B cell (primary cell): ENCODE data around the gene CCDC136. TPM values are rescaled to one million over a fixed set of nuclear protein-coding genes. Genes with fewer than 3 reads are reported as not detected.

Source experiments
- ATAC-seq: fragments of 200-7000 bp; cut with Tn5 transposase; one replicate; pipeline ENCODE4 v1.10.0; 2021; ENCODE audit warnings: low read depth, mild to moderate bottlenecking, moderate number of reproducible peaks, moderate library complexity
- CTCF ChIA-PET: fragments of 350-600 bp; sonication (Branson Sonifier 250); formaldehyde crosslinking; loops from one replicate; lab custom pipeline; 2021; ENCODE audit warnings: antibody characterized with exemption, inconsistent platforms; lab: Charles Lee
- POLR2A ChIA-PET: fragments of 350-600 bp; sonication (Branson Sonifier 250); formaldehyde crosslinking; loops from one replicate; lab custom pipeline; 2021; ENCODE audit warnings: antibody characterized with exemption; lab: Charles Lee
- DNase-seq: peaks from one replicate; pipeline ENCODE4 v3.0.0; 2013
- H2AFZ ChIP-seq: 2 replicates; pipeline ENCODE4 v1.6.1; 2012; ENCODE audit warnings: mild to moderate bottlenecking, low read depth, low read length; ENCODE audit not compliant: insufficient read depth, poor library complexity, severe bottlenecking
- H3K27ac ChIP-seq, 2 donors: 1 replicate in 1 of 2; 2 replicates in 1 of 2; pipeline ENCODE4 v1.5.1; 2012 to 2013; ENCODE audit warnings: low read length in 2 of 2, mild to moderate bottlenecking in 2 of 2, moderate library complexity in 1 of 2
- H3K27me3 ChIP-seq, 4 experiments: fragments of 200-600 bp in 1 of 4; sonication (generic) in 1 of 4; replicated peaks in 1 of 4; 1 replicate in 2 of 4; 2 replicates in 2 of 4; pipeline versions ENCODE4 v1.6.1 to v1.7.0; 2013 to 2016; ENCODE audit warnings: low read length in 3 of 4, mild to moderate bottlenecking in 2 of 4, mixed read lengths in 1 of 4, moderate library complexity in 1 of 4; ENCODE audit not compliant: insufficient read depth in 4 of 4, control insufficient read depth in 3 of 4; ENCODE audit errors: control extremely low read depth in 1 of 4
- H3K36me3 ChIP-seq, 2 experiments: replicated peaks in 1 of 2; 1 replicate in 1 of 2; 2 replicates in 1 of 2; pipeline versions ENCODE4 v1.6.1 to v1.7.1; 2013; ENCODE audit warnings: low read length in 1 of 2; ENCODE audit not compliant: insufficient read depth in 2 of 2, control insufficient read depth in 1 of 2; ENCODE audit errors: control extremely low read depth in 1 of 2, extremely low read depth in 1 of 2
- H3K4me1 ChIP-seq, 2 donors: fragments of 200-600 bp in 1 of 2; sonication (generic) in 1 of 2; 1 replicate in 1 of 2; 2 replicates in 1 of 2; pipeline versions ENCODE4 v1.5.1 to v1.6.1; 2013 to 2017; ENCODE audit warnings: low read length in 2 of 2; ENCODE audit not compliant: control insufficient read depth in 2 of 2, insufficient read depth in 2 of 2
- H3K4me2 ChIP-seq: replicated peaks from 2 replicates; pipeline ENCODE3; 2012; ENCODE audit warnings: mild to moderate bottlenecking, low read depth, low read length; ENCODE audit not compliant: poor library complexity, severe bottlenecking
- H3K4me3 ChIP-seq, 5 experiments: fragments of 200-600 bp in 1 of 5; sonication (generic) in 1 of 5; 1 replicate in 3 of 5; 2 replicates in 2 of 5; pipeline versions ENCODE4 v1.5.1 to v1.7.0; 2011 to 2016; ENCODE audit warnings: low read length in 4 of 5, mild to moderate bottlenecking in 4 of 5, low read depth in 2 of 5, control low read depth in 1 of 5, moderate library complexity in 1 of 5; ENCODE audit not compliant: insufficient read depth in 1 of 5; ENCODE audit errors: control extremely low read depth in 1 of 5, extremely low read depth in 1 of 5
- H3K79me2 ChIP-seq: fragments of 200-600 bp; sonication (generic); one replicate; pipeline ENCODE4 v1.6.0; 2016; ENCODE audit warnings: low read length; ENCODE audit not compliant: control insufficient read depth, insufficient read depth
- H3K9ac ChIP-seq: fragments of 200-600 bp; sonication (generic); 2 replicates; pipeline ENCODE4 v1.6.1; 2017; ENCODE audit warnings: mild to moderate bottlenecking, low read length, moderate library complexity
- H3K9me3 ChIP-seq, 3 donors: one replicate each; pipeline versions ENCODE4 v1.6.1 to v1.7.1; 2013; ENCODE audit warnings: low read length in 2 of 3; ENCODE audit not compliant: control insufficient read depth in 2 of 3, insufficient read depth in 1 of 3; ENCODE audit errors: control extremely low read depth in 1 of 3
- H4K20me1 ChIP-seq: 2 replicates; pipeline ENCODE4 v1.6.0; 2012; ENCODE audit warnings: mild to moderate bottlenecking, low read length; ENCODE audit not compliant: insufficient read depth, control insufficient read depth, poor library complexity, severe bottlenecking
- H3K27ac Mint-ChIP-seq: one replicate; pipeline ENCODE4 v1.8.0; 2021; ENCODE audit warnings: mixed read lengths
- H3K27me3 Mint-ChIP-seq: one replicate; pipeline ENCODE4 v1.8.0; 2021; ENCODE audit warnings: mixed read lengths
- H3K4me1 Mint-ChIP-seq: one replicate; pipeline ENCODE4 v1.8.0; 2021; ENCODE audit warnings: mixed read lengths
- H3K4me3 Mint-ChIP-seq: one replicate; pipeline ENCODE4 v1.8.0; 2021; ENCODE audit warnings: mixed read lengths
- H3K9me3 Mint-ChIP-seq: one replicate; pipeline ENCODE4 v1.8.0; 2022; ENCODE audit warnings: mixed read lengths; ENCODE audit not compliant: insufficient read depth
- EZH2 ChIP-seq: IDR thresholded peaks from 2 replicates; pipeline ENCODE4 v1.6.1; 2012; ENCODE audit warnings: borderline replicate concordance, low read depth, mild to moderate bottlenecking, moderate library complexity, low read length; ENCODE audit not compliant: insufficient read depth, poor library complexity, severe bottlenecking
- WGBS: methylation state at CpG from one replicate; pipeline ENCODE4 v1.1.5; 2013; ENCODE audit warnings: missing lambda C conversion rate; ENCODE audit not compliant: insufficient coverage; 5-methylcytosine and 5-hydroxymethylcytosine counted together
- intact Hi-C: fragments of 100-400 bp; cut with micrococcal nuclease; formaldehyde crosslinking; loops from one replicate; pipeline ENCODE4 v1.10.0; 2022
- polyA plus RNA-seq: library from polyadenylated mRNA; depleted of rRNA; stranded (reverse); fragments of >200 nt; gene quantifications from 2 replicates; pipeline ENCODE4 v1.2.3, GENCODE V29; 2012
- total RNA-seq, 2 donors: library from RNA; stranded (reverse); fragments of 120-200 nt in 1 of 2; gene quantifications; 1 replicate in 1 of 2; 2 replicates in 1 of 2; pipeline versions ENCODE4 v1.2.3 to v1.2.4, GENCODE V29; 2013 to 2022
- TF ChIP-seq, protein P1 (sequence below): fragments of 200-600 bp; IDR thresholded peaks from one replicate; pipeline ENCODE4 v1.8.0; 2022; ENCODE audit warnings: antibody characterized with exemption, mild to moderate bottlenecking

The CCDC136 gene
- total and polyA plus RNA-seq, 2 donors (not counting 1 experiment from before 2014, with no cell fraction given): 2.2 to 13.9 TPM

DNA sequence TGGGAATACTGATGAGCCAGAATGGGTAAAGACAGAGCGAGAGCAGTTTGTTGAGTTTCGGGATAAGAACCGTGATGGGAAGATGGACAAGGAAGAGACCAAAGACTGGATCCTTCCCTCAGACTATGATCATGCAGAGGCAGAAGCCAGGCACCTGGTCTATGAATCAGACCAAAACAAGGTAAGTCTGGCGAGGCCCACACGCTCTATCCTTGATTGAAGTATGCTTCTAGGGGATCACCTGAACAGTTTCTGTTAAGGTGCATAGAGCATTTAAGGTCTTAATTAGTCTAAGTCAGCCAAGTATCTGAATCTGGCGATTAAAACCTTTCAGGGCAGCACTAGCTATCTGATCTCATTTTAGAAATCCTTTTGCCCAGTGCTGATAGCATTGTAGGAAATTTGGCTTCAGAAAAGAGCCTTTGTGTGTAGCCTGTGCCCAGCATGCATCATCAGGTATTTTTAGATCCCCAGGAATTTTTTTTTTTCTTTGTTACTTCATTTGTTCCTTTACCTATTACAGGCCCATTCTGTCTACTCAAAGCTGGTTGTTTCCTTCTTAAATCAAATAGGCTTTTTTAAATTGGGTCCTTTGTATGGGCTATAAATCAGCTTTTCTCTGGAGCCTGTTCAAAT is 24.2 kb upstream of the CCDC136 start:
- H3K27ac ChIP-seq: no peak overlapping the region
- H3K4me2 ChIP-seq: no peak overlapping the region
- no peak overlapping the region for H3K27ac Mint-ChIP-seq
- H3K4me3 ChIP-seq: no peak overlapping the region
- H3K36me3 ChIP-seq: peaks cover 8 to 63% of the 10 kb centered on the region in 2 experiments
- H2AFZ ChIP-seq: no peak overlapping the region
- no peaks in the 10 kb centered on the region for H3K9me3 Mint-ChIP-seq
- no peaks in the 10 kb centered on the region for H3K27me3 ChIP-seq
- no peaks in the 10 kb centered on the region for H3K9me3 ChIP-seq
- no peaks in the 10 kb centered on the region for H3K79me2 ChIP-seq
- POLR2A ChIA-PET: no interaction called here
- CTCF ChIA-PET: interaction anchor here (0.6 to 1.0 kb wide), 2 partner anchors 790 to 1247 kb away, joined by 3 to 4 read pairs; no protein-coding TSS in a partner anchor
- no peaks in the 10 kb centered on the region for H3K4me1 Mint-ChIP-seq
- H3K27me3 Mint-ChIP-seq: no peaks in the 10 kb centered on the region
- no peak for ATAC-seq
- no peak overlapping the region for H3K4me3 Mint-ChIP-seq
- no peak for TF ChIP-seq EZH2
- TF ChIP-seq, protein P1, sequence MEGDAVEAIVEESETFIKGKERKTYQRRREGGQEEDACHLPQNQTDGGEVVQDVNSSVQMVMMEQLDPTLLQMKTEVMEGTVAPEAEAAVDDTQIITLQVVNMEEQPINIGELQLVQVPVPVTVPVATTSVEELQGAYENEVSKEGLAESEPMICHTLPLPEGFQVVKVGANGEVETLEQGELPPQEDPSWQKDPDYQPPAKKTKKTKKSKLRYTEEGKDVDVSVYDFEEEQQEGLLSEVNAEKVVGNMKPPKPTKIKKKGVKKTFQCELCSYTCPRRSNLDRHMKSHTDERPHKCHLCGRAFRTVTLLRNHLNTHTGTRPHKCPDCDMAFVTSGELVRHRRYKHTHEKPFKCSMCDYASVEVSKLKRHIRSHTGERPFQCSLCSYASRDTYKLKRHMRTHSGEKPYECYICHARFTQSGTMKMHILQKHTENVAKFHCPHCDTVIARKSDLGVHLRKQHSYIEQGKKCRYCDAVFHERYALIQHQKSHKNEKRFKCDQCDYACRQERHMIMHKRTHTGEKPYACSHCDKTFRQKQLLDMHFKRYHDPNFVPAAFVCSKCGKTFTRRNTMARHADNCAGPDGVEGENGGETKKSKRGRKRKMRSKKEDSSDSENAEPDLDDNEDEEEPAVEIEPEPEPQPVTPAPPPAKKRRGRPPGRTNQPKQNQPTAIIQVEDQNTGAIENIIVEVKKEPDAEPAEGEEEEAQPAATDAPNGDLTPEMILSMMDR: no peak
- intact Hi-C loops: no loop called here
- no peak overlapping the region for H3K9ac ChIP-seq
- DNase-seq: no peak
- no peaks in the 10 kb centered on the region for H3K4me1 ChIP-seq
- 100% methylated on average over 6 of the region's 6 CpGs for WGBS
- no peaks in the 10 kb centered on the region for H4K20me1 ChIP-seq

DNA sequence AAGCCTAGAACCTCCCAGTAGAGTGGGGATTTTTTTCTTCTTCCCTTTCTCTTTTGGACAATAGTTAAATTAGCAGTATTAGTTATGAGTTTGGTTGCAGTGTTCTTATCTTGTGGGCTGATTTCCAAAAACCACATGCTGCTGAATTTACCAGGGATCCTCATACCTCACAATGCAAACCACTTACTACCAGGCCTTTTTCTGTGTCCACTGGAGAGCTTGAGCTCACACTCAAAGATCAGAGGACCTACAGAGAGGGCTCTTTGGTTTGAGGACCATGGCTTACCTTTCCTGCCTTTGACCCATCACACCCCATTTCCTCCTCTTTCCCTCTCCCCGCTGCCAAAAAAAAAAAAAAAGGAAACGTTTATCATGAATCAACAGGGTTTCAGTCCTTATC is 21.5 kb upstream of the CCDC136 start:
- Histone ChIP-seq H3K4me3 (no peak overlapping the region), H3K9me3 (no peaks in the 10 kb centered on the region), H3K9ac (no peak overlapping the region), H3K27me3 (no peaks in the 10 kb centered on the region), H3K4me2 (no peak overlapping the region), H4K20me1 (no peaks in the 10 kb centered on the region), H3K79me2 (no peaks in the 10 kb centered on the region), H3K36me3 (peaks cover 8 to 59% of the 10 kb centered on the region in 2 experiments), H3K27ac (no peak overlapping the region), H2AFZ (no peak overlapping the region), H3K4me1 (no peaks in the 10 kb centered on the region)
- intact Hi-C loops: no loop called here
- TF ChIP-seq, protein P1: no peak
- DNase-seq (no peak), ATAC-seq (no peak)
- Mint-ChIP-seq H3K27ac (no peak overlapping the region), H3K4me1 (no peaks in the 10 kb centered on the region), H3K27me3 (no peaks in the 10 kb centered on the region), H3K4me3 (no peak overlapping the region), H3K9me3 (no peaks in the 10 kb centered on the region)
- no CpG with 5 or more reads among the region's 2 CpGs for WGBS
- CTCF ChIA-PET: interaction anchor here (0.7 kb wide), 1 partner anchor 642 kb away, joined by 5 read pairs; no protein-coding TSS in a partner anchor
- POLR2A ChIA-PET: no interaction called here
